ENCODE data around the gene B9D1.

DNA sequence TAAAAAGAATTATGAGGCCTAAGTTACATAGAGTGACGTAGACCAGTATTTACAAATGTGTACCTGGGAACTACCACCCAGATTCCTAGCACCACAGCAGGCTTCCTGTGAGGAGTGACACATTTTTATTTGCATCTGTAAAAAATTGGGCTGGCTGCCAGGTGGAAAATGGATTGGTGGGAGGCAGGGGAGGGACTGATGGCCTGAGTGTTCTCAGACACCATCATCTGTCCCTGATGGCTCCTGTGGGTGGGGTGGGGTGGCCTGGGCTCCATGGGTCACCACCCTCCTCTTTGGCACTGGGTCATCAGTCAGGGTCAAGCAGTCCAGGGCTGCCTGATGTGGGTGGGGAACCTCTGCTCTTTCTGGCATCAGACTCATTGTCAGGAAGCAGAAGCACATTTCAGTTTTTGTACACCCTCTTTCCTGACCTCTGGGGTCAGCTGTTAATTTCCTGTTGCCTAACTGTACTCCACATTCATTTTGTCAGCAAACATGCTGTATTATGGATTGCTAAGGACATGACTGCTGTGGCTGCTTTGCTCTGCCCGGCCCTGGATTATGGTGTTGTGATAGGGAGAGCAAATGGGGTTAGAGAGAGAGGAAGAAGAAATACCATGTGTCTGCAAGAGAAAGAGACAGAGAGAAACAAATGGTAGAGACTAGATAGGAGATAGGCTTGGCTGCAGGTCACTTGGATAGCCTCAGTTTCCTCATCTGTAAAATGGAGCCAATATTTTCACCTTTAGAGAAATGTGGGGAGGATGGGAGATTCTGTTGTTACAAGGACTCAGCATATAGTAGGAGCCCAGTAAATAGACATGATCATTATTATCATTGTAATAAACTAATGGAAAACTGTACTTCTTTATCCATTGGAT, 36.0 kb upstream of the B9D1 start:
- no peak for TF ChIP-seq TCF12 (IDR thresholded peaks at IDR 0.05; ENCODE audit: low read depth)
- TF ChIP-seq, protein P1, sequence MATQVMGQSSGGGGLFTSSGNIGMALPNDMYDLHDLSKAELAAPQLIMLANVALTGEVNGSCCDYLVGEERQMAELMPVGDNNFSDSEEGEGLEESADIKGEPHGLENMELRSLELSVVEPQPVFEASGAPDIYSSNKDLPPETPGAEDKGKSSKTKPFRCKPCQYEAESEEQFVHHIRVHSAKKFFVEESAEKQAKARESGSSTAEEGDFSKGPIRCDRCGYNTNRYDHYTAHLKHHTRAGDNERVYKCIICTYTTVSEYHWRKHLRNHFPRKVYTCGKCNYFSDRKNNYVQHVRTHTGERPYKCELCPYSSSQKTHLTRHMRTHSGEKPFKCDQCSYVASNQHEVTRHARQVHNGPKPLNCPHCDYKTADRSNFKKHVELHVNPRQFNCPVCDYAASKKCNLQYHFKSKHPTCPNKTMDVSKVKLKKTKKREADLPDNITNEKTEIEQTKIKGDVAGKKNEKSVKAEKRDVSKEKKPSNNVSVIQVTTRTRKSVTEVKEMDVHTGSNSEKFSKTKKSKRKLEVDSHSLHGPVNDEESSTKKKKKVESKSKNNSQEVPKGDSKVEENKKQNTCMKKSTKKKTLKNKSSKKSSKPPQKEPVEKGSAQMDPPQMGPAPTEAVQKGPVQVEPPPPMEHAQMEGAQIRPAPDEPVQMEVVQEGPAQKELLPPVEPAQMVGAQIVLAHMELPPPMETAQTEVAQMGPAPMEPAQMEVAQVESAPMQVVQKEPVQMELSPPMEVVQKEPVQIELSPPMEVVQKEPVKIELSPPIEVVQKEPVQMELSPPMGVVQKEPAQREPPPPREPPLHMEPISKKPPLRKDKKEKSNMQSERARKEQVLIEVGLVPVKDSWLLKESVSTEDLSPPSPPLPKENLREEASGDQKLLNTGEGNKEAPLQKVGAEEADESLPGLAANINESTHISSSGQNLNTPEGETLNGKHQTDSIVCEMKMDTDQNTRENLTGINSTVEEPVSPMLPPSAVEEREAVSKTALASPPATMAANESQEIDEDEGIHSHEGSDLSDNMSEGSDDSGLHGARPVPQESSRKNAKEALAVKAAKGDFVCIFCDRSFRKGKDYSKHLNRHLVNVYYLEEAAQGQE (IDR thresholded peaks at IDR 0.05; ENCODE audit: low read depth): no peak
- TF ChIP-seq EP300 (IDR thresholded peaks at IDR 0.05; ENCODE audit: borderline replicate concordance): no peak
- TF ChIP-seq, protein P2, sequence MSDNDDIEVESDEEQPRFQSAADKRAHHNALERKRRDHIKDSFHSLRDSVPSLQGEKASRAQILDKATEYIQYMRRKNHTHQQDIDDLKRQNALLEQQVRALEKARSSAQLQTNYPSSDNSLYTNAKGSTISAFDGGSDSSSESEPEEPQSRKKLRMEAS (IDR thresholded peaks at IDR 0.05): no peak
- no peak for TF ChIP-seq FOXM1 (IDR thresholded peaks at IDR 0.05; ENCODE audit: borderline replicate concordance, low read depth)
- no peak for TF ChIP-seq TAF1 (IDR thresholded peaks at IDR 0.05; ENCODE audit: low read depth)
- TF ChIP-seq RAD21 (IDR thresholded peaks at IDR 0.05; ENCODE audit: low read depth): no peak
- no peak for TF ChIP-seq TEAD4 (IDR thresholded peaks at IDR 0.05)
- TF ChIP-seq ZBTB7A (IDR thresholded peaks at IDR 0.05; ENCODE audit: low read depth): no peak
- TF ChIP-seq NFIC (IDR thresholded peaks at IDR 0.05): peak; percentile 37; the same call in 1 of the 2 replicates
- TF ChIP-seq YY1 (IDR thresholded peaks at IDR 0.05; ENCODE audit: low read depth): no peak
- no peak for TF ChIP-seq EGR1 (IDR thresholded peaks at IDR 0.05)
- TF ChIP-seq CREB1 (IDR thresholded peaks at IDR 0.05; ENCODE audit: low read depth): no peak
- TF ChIP-seq, protein P3, sequence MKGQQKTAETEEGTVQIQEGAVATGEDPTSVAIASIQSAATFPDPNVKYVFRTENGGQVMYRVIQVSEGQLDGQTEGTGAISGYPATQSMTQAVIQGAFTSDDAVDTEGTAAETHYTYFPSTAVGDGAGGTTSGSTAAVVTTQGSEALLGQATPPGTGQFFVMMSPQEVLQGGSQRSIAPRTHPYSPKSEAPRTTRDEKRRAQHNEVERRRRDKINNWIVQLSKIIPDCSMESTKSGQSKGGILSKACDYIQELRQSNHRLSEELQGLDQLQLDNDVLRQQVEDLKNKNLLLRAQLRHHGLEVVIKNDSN (IDR thresholded peaks at IDR 0.05): no peak
